ENCODE measurements around the gene DYSF. TPM values are rescaled to one million over a fixed set of nuclear protein-coding genes. Genes with fewer than 3 reads are reported as not detected.
A peak's percentile ranks its signal among the peaks of the same experiment; 100 is the strongest.

Gene DYSF
- total RNA-seq, 1 experiment from 2014 or later: 5.5 TPM

GRCh38 chr2:71461304-71461671 lies 7.9 kb downstream of the DYSF start:
- Histone ChIP-seq H3K9ac (ENCODE audit: extremely low read depth, insufficient read length, low read length) (no peak overlapping the region), H4K20me1 (ENCODE audit: control insufficient read depth, insufficient read depth, insufficient read length) (no peaks in the 10 kb centered on the region), H2BK120ac (ENCODE audit: low read depth, low read length, poor library complexity, severe bottlenecking) (no peak overlapping the region), H2BK15ac (ENCODE audit: low read depth, low read length) (no peak overlapping the region), H2AFZ (ENCODE audit: low read length) (no peak overlapping the region), H3K4me2 (ENCODE audit: insufficient read depth, insufficient read length, low read length) (no peak overlapping the region), H3K9me3 (ENCODE audit: control insufficient read depth, low read depth, low read length) (no peaks in the 10 kb centered on the region), H3T11ph (ENCODE audit: low read length) (no peak overlapping the region), H3K4ac (ENCODE audit: low read depth, low read length) (no peak overlapping the region), H3K79me2 (ENCODE audit: insufficient read depth, low read length) (no peaks in the 10 kb centered on the region), H3K4me1 (ENCODE audit: insufficient read depth, low read length) (peaks cover 4% of the 10 kb centered on the region; the same call in 1 of the 2 replicates), H3K23me2 (ENCODE audit: insufficient read length, low read depth, low read length, poor library complexity, severe bottlenecking) (peaks cover 5% of the 10 kb centered on the region), H3K14ac (ENCODE audit: insufficient read depth, low read length) (no peak overlapping the region), H3K56ac (ENCODE audit: insufficient read length, low read depth, low read length) (no peak overlapping the region), H2BK12ac (ENCODE audit: insufficient read length, low read depth, low read length) (no peak overlapping the region), H4K5ac (ENCODE audit: insufficient read length, low read depth, low read length) (no peak overlapping the region), H3K27me3 (ENCODE audit: insufficient read depth, low read length) (peaks cover 50% of the 10 kb centered on the region), H4K8ac (replicated peaks; ENCODE audit: insufficient read length, low read depth, low read length) (no peak overlapping the region), H3K23ac (ENCODE audit: insufficient read length, low read depth, low read length) (no peak overlapping the region), H3K18ac (ENCODE audit: insufficient read length, low read depth, low read length) (no peak overlapping the region), H3K27ac (ENCODE audit: insufficient read length, low read depth, low read length) (no peak overlapping the region), H4K91ac (ENCODE audit: insufficient read length, low read depth, low read length) (no peak overlapping the region), H2BK5ac (ENCODE audit: insufficient read length, low read length) (no peak overlapping the region), H2BK20ac (ENCODE audit: low read depth, low read length, poor library complexity, severe bottlenecking) (no peak overlapping the region), H3K79me1 (ENCODE audit: insufficient read depth, low read depth, low read length, poor library complexity, severe bottlenecking) (no peaks in the 10 kb centered on the region), H2AK5ac (ENCODE audit: insufficient read length, low read length) (no peak overlapping the region)
- whole genome bisulfite sequencing (ENCODE audit: extremely low coverage, insufficient read length, low lambda C conversion rate): no CpG with 5 or more reads among the region's 5 CpGs
- Mint-ChIP-seq H3K27me3 (ENCODE audit: low read depth) (peaks cover 29% of the 10 kb centered on the region), H3K4me1 (peaks cover 20 to 27% of the 10 kb centered on the region in 2 experiments), H3K36me3 (ENCODE audit: insufficient read depth in 1 of 3, low read depth in 3 of 3) (no peaks in the 10 kb centered on the region), H3K9me3 (no peaks in the 10 kb centered on the region), H3K27ac (no peak overlapping the region), H3K4me3 (peak overlapping the region in 1 of 2 experiments; percentile 24; a peak in 3 of 5 replicates)
- TF ChIP-seq CTCF (conservative IDR thresholded peaks at IDR 0.05): no peak
- no peak for DNase-seq

All from H9 (cell line).